GM12878 (cell line): ENCODE data around the gene PRG3. TPM values are rescaled to one million over a fixed set of nuclear protein-coding genes. Genes with fewer than 3 reads are reported as not detected.

ENCODE experiments used
- ATAC-seq: fragments of 200-7000 bp; cut with Tn5 transposase; 3 replicates; pipeline ENCODE4 v1.9.1; 2020; ENCODE audit warnings: mild to moderate bottlenecking, moderate library complexity
- BruUV-seq: library from RNA; stranded (reverse); fragments of 400-500 nt; replicated peaks from 2 replicates; lab custom pipeline; 2021; lab: Mats Ljungman, UMichigan
- CTCF ChIA-PET: fragments of 300-600 bp; sonication (Branson Sonifier 250); formaldehyde crosslinking; extraction: SDS; loops from one replicate; lab custom pipeline; 2021; ENCODE audit warnings: inconsistent platforms; lab: Yijun Ruan, JAX
- POLR2A ChIA-PET: fragments of 350-600 bp; formaldehyde crosslinking; extraction: SDS; loops from one replicate; lab custom pipeline; 2021; ENCODE audit warnings: inconsistent platforms; lab: Charles Lee
- RAD21 ChIA-PET: fragments of 300-600 bp; sonication (Branson Sonifier 250); formaldehyde crosslinking; loops from one replicate; lab custom pipeline; 2023; ENCODE audit warnings: antibody characterized with exemption; ENCODE audit not compliant: unreplicated experiment; lab: Charles Lee
- SMC1A ChIA-PET: fragments of 300-600 bp; sonication (Branson Sonifier 250); formaldehyde crosslinking; loops from one replicate; lab custom pipeline; 2023; ENCODE audit not compliant: unreplicated experiment, uncharacterized antibody; lab: Charles Lee
- DNase-seq: peaks from one replicate; pipeline ENCODE4 v3.0.0-alpha.2; 2011; ENCODE audit warnings: low read depth, low spot score
- FAIRE-seq: peaks from 3 replicates; lab custom pipeline; 2011; peaks lifted over from hg19 to GRCh38; lab: Jason Lieb, UNC
- H2AFZ ChIP-seq: 2 replicates; pipeline ENCODE4 v1.6.0; 2011; ENCODE audit warnings: low read depth, low read length, control low read depth; ENCODE audit not compliant: control insufficient read depth
- H3K27ac ChIP-seq: 2 replicates; pipeline ENCODE4 v1.5.1; 2011; ENCODE audit warnings: control low read depth; ENCODE audit not compliant: control insufficient read depth, insufficient read depth
- H3K27me3 ChIP-seq, 2 experiments: replicated peaks in 1 of 2; 2 replicates each; pipeline versions ENCODE4 v1.6.0 to v1.6.1; 2011; ENCODE audit warnings: low read length in 1 of 2; ENCODE audit not compliant: control insufficient read depth in 2 of 2, insufficient read depth in 2 of 2
- H3K36me3 ChIP-seq, 2 experiments: 2 replicates each; pipeline ENCODE4 v1.5.1; 2011; ENCODE audit warnings: low read length in 1 of 2; ENCODE audit not compliant: control insufficient read depth in 2 of 2, insufficient read depth in 2 of 2
- H3K4me1 ChIP-seq: 2 replicates; pipeline ENCODE4 v1.6.1; 2011; ENCODE audit warnings: mild to moderate bottlenecking, low read length, moderate library complexity, mixed read lengths; ENCODE audit not compliant: control insufficient read depth, insufficient read depth
- H3K4me2 ChIP-seq: 2 replicates; pipeline ENCODE4 v1.6.0; 2011; ENCODE audit warnings: control low read depth; ENCODE audit not compliant: control insufficient read depth, insufficient read depth
- H3K4me3 ChIP-seq: fragments of 200-600 bp; sonication (generic); 2 replicates; pipeline ENCODE4 v1.5.1; 2016
- H3K79me2 ChIP-seq: 2 replicates; pipeline ENCODE4 v1.6.0; 2011; ENCODE audit warnings: low read length; ENCODE audit not compliant: control insufficient read depth, insufficient read depth
- H3K9ac ChIP-seq: 2 replicates; pipeline ENCODE4 v1.8.0; 2011; ENCODE audit warnings: low read length, control low read depth, mixed read lengths; ENCODE audit not compliant: control insufficient read depth, insufficient read depth
- H3K9me3 ChIP-seq: replicated peaks from 3 replicates; pipeline ENCODE4 v1.5.1; 2011; ENCODE audit warnings: mild to moderate bottlenecking, low read length; ENCODE audit not compliant: control insufficient read depth, insufficient read depth
- H4K20me1 ChIP-seq: 2 replicates; pipeline ENCODE4 v1.6.0; 2011; ENCODE audit not compliant: control insufficient read depth, insufficient read depth
- E2F8 ChIP-seq: fragments of 450-650 bp; IDR thresholded peaks from 2 replicates; pipeline ENCODE4 v1.6.1; 2018; ENCODE audit warnings: mild to moderate bottlenecking, low read depth, moderate library complexity; ENCODE audit not compliant: partially characterized antibody
- POLR2A ChIP-seq: IDR thresholded peaks from 2 replicates; pipeline ENCODE4 v1.6.1; 2011; ENCODE audit warnings: low read depth, mild to moderate bottlenecking, low read length
- SRF ChIP-seq, 2 experiments: IDR thresholded peaks; 2 replicates each; pipeline ENCODE4 v1.6.1; 2011; ENCODE audit warnings: low read depth in 2 of 2, low read length in 2 of 2, mild to moderate bottlenecking in 1 of 2, moderate library complexity in 1 of 2
- ZNF687 ChIP-seq: fragments of 450-650 bp; IDR thresholded peaks from 2 replicates; pipeline ENCODE4 v1.6.1; 2017; ENCODE audit warnings: mild to moderate bottlenecking, moderate library complexity
- WGBS: methylation state at CpG from one replicate; pipeline ENCODE4 v1.1.6; 2016; ENCODE audit warnings: low lambda C conversion rate; ENCODE audit not compliant: insufficient replicate concordance, insufficient coverage; ENCODE audit errors: missing lambda C conversion rate; 5-methylcytosine and 5-hydroxymethylcytosine counted together
- in situ Hi-C: fragments of 300-500 bp; cut with MboI; formaldehyde crosslinking; loops from 9 replicates; pipeline ENCODE4 v1.14.3; 2018; ENCODE audit warnings: mixed read lengths
- intact Hi-C: fragments of 100-400 bp; cut with micrococcal nuclease; formaldehyde crosslinking; loops from one replicate; pipeline ENCODE4 v1.14.2; 2022; ENCODE audit not compliant: unreplicated experiment
- polyA plus RNA-seq, 11 experiments: library from polyadenylated mRNA; depleted of rRNA in 4 of 11; unstranded in 6 of 11; stranded (reverse) in 5 of 11; fragments of >200 nt; fragmentation: Nextera tagmentation in 4 of 11; fragmentation: Illumina TruSeq in 1 of 11; extraction: Ambion mirVana in 4 of 11; extraction: Trizol in 1 of 11; gene quantifications; 1 replicate in 1 of 11; 2 replicates in 10 of 11; pipeline versions ENCODE4 v1.2.1 to v1.2.3, GENCODE V29; 2011 to 2016; ENCODE audit warnings: inconsistent platforms in 2 of 11, missing spikeins in 2 of 11, low read depth in 1 of 11
- total RNA-seq, 4 experiments: library from RNA; depleted of rRNA in 3 of 4; stranded (reverse); fragments of >200 nt in 3 of 4; fragmentation: Illumina TruSeq in 1 of 4; extraction: Trizol in 1 of 4; gene quantifications; 2 replicates each; pipeline versions ENCODE4 v1.2.1 to v1.2.3, GENCODE V29; 2013 to 2021

The PRG3 gene
- total and polyA plus RNA-seq, 10 of the 15 experiments (the other 5 are each of a cell fraction or from before 2014, with no cell fraction given) = not detected

DNA sequence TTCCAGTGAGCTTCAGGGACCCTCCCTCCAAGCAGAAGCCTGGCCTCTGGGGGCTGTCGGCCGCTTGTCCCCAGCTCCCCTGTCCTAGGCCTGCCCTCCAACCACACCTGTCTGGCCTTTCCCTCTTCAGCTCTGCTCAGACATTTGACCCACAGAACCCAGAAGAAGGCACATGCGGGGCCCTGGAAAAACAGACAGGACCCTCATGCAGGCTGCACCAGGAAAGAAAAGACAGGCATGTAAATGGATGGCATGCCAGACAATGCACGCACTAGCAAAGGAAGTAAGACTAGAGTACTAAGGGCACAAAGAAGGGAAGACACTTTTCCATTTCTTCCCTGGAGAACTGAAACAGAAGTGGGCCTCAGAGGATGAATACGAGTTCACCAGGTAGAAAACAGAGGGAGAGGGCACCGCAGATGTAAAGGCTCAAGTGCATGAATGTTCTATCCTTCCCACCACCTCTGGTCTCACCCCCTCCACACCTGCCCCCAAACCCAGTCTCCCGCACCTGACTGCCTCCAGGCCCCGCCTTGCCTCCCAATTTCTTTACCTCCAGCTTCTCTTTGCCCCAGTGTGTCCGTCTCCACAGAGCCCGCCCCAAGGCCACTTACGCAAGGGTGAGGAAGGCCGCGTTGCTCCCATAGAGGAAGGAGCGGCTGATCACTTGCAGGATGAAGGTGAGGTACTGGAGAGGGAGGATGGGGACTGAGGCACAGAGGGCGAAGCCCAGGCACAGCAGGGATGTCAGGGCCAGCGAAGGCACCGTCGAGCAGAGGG lies 28.6 kb upstream of the PRG3 start:
- no peak for FAIRE-seq
- no peak for ATAC-seq
- Histone ChIP-seq H3K9me3 (no peaks in the 10 kb centered on the region), H3K27me3 (no peaks in the 10 kb centered on the region), H3K36me3 (peaks cover 38 to 62% of the 10 kb centered on the region in 2 experiments), H3K4me2 (peak overlapping the region; percentile 25; the same call in 1 of the 2 replicates), H3K79me2 (peaks cover 7% of the 10 kb centered on the region), H3K4me1 (peaks cover 22% of the 10 kb centered on the region), H3K27ac (no peak overlapping the region), H3K4me3 (no peak overlapping the region)
- ChIA-PET CTCF (interaction anchor here (0.7 to 1.2 kb wide), 2 partner anchors 69 to 70 kb away, joined by 3 to 4 read pairs; no protein-coding TSS in a partner anchor), SMC1A (interaction anchor here (0.6 to 1.8 kb wide), 4 partner anchors 8 to 74 kb away, joined by 3 to 5 read pairs (median 4); no protein-coding TSS in a partner anchor)
- BruUV-seq = no TSS peak
- in situ Hi-C loops (no loop called here), intact Hi-C loops (no loop called here)
- 98% methylated on average over 18 of the region's 18 CpGs for WGBS
- TF ChIP-seq POLR2A (peak; percentile 23; the same call in 1 of the 2 replicates), SRF (IDR thresholded peaks at IDR 0.05; ENCODE audit: low read depth in 2 of 2, low read length in 2 of 2) (no peak)
- TF ChIP-seq, all 136 proteins: peak for 1
- DNase-seq = no peak
- ChIA-PET POLR2A (no interaction called here), RAD21 (no interaction called here)
- Histone ChIP-seq H3K9ac (no peak overlapping the region), H4K20me1 (no peaks in the 10 kb centered on the region), H2AFZ (no peak overlapping the region)

DNA sequence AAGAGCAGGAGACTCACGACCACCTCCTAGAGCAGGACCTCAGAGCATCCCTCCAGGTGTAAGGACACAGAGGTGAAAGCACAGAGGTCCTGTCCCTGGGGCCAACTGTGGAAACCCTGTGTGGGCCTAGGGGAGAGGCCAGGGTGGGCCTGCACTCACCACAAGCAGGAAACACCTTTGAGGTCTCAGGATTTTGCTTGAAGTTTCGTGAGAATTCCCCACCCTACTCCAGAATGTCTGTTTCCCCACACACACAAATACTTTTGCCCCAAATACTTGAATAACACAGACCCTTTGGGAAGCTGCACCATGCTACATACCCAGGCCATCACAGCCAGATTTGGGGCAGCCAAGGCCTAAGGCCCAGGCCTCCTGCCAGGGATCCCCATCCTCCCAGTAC lies 27.8 kb upstream of the PRG3 start:
- 0 out of 2 replicates have a peak, but pooled peaks have one; percentile 16 for TF ChIP-seq ZNF687
- TF ChIP-seq E2F8 = no peak
- ChIA-PET SMC1A (interaction anchor here (0.6 to 1.8 kb wide), 5 partner anchors 8 to 75 kb away, joined by 3 to 5 read pairs (median 4); no protein-coding TSS in a partner anchor), CTCF (interaction anchor here (0.7 to 1.4 kb wide), 3 partner anchors 50 to 71 kb away, joined by 3 to 4 read pairs (median 3); no protein-coding TSS in a partner anchor), RAD21 (interaction anchor here (3.4 kb wide), 1 partner anchor 16 kb away, joined by 21 read pairs; no protein-coding TSS in a partner anchor), POLR2A (no interaction called here)
- Histone ChIP-seq H3K4me1 (peaks cover 22% of the 10 kb centered on the region), H3K9me3 (no peaks in the 10 kb centered on the region), H3K27me3 (no peaks in the 10 kb centered on the region), H2AFZ (no peak overlapping the region), H3K4me3 (no peak overlapping the region), H3K27ac (no peak overlapping the region), H3K9ac (no peak overlapping the region), H3K79me2 (peaks cover 5% of the 10 kb centered on the region), H3K36me3 (peaks cover 33 to 59% of the 10 kb centered on the region in 2 experiments), H4K20me1 (no peaks in the 10 kb centered on the region), H3K4me2 (no peak overlapping the region)
- in situ Hi-C loops (no loop called here), intact Hi-C loops (no loop called here)
- no peak for DNase-seq
- WGBS = 0% methylated on average over 2 of the region's 2 CpGs
- no TSS peak for BruUV-seq
- no peak for ATAC-seq
- FAIRE-seq = no peak
